Umbilical cord (tissue), 2 donors: Measurements from ENCODE around the gene KRTAP22-2. TPM values are rescaled to one million over a fixed set of nuclear protein-coding genes. Genes with fewer than 3 reads are reported as not detected.

ENCODE experiments used
- DNase-seq: peaks from one replicate; pipeline ENCODE4 v3.0.0-alpha.2; 2015; ENCODE audit warnings: low spot score
- total RNA-seq: library from RNA; depleted of rRNA; stranded (reverse); fragments of >200 nt; gene quantifications from one replicate; pipeline ENCODE4 v1.2.3, GENCODE V29; 2014; ENCODE audit warnings: low replicate concordance; ENCODE audit not compliant: insufficient read depth

KRTAP22-2 gene
- total RNA-seq, 1 donor from 2014 or later, result not detected

GRCh38 chr21:30563072-30563471, 27.1 kb downstream of the KRTAP22-2 start:
- peak; percentile 50 for DNase-seq

GRCh38 chr21:30561957-30562356, 28.2 kb downstream of the KRTAP22-2 start:
- DNase-seq, result peak; percentile 10

GRCh38 chr21:30561264-30561895, 28.8 kb downstream of the KRTAP22-2 start, which contains the start of gene KRTAP19-7:
KRTAP19-7 (minus strand) TSS chr21:30561314; CDS start chr21:30561289, 25 bp downstream.
- no peak for DNase-seq

GRCh38 chr21:30555095-30555494, 35.1 kb downstream of the KRTAP22-2 start:
- DNase-seq, result no peak

GRCh38 chr21:30552782-30553181, 37.4 kb downstream of the KRTAP22-2 start:
- DNase-seq, result no peak

GRCh38 chr21:30541764-30542163, 48.4 kb downstream of the KRTAP22-2 start, which contains the start of gene KRTAP19-6:
KRTAP19-6 (minus strand) TSS chr21:30541864; CDS start chr21:30541833, 31 bp downstream.
- DNase-seq, result no peak

Other genes starting within 250 kb of the KRTAP22-2 start
- not detected for gene KRTAP23-1, start 241.8 kb downstream of the KRTAP22-2 start, total RNA-seq
- 1.2 TPM for gene KRTAP13-2, start 218.1 kb downstream of the KRTAP22-2 start, total RNA-seq
- gene KRTAP13-1, start 194.4 kb downstream of the KRTAP22-2 start, total RNA-seq, result not detected
- gene KRTAP13-3, start 164.5 kb downstream of the KRTAP22-2 start, total RNA-seq, result not detected
- 3.4 TPM for gene KRTAP13-4, start 160.2 kb downstream of the KRTAP22-2 start, total RNA-seq
- gene KRTAP15-1, start 150.1 kb downstream of the KRTAP22-2 start, total RNA-seq, result 5.5 TPM
- not detected for gene KRTAP19-1, start 110.0 kb downstream of the KRTAP22-2 start, total RNA-seq
- gene KRTAP19-2, start 103.0 kb downstream of the KRTAP22-2 start, total RNA-seq, result 8.2 TPM
- gene KRTAP19-3, start 98.4 kb downstream of the KRTAP22-2 start, total RNA-seq, result not detected
- not detected for gene KRTAP19-4, start 93.2 kb downstream of the KRTAP22-2 start, total RNA-seq
- 13.0 TPM for gene KRTAP19-5, start 88.3 kb downstream of the KRTAP22-2 start, total RNA-seq
- gene KRTAP19-6, start 48.5 kb downstream of the KRTAP22-2 start, total RNA-seq, result not detected
- not detected for gene KRTAP19-7, start 29.1 kb downstream of the KRTAP22-2 start, total RNA-seq
- gene KRTAP6-3, start 2.0 kb upstream of the KRTAP22-2 start, total RNA-seq, result not detected
- gene KRTAP6-2, start 8.5 kb upstream of the KRTAP22-2 start, total RNA-seq, result not detected
- gene KRTAP22-1, start 10.7 kb upstream of the KRTAP22-2 start, total RNA-seq, result not detected
- not detected for gene KRTAP6-1, start 23.5 kb upstream of the KRTAP22-2 start, total RNA-seq
- gene KRTAP20-1, start 26.0 kb upstream of the KRTAP22-2 start, total RNA-seq, result 28.4 TPM
- not detected for gene KRTAP20-4, start 30.2 kb upstream of the KRTAP22-2 start, total RNA-seq
- gene KRTAP20-2, start 44.8 kb upstream of the KRTAP22-2 start, total RNA-seq, result 3.9 TPM
- not detected for gene KRTAP20-3, start 52.5 kb upstream of the KRTAP22-2 start, total RNA-seq
- not detected for gene KRTAP21-3, start 128.4 kb upstream of the KRTAP22-2 start, total RNA-seq
- gene KRTAP21-2, start 156.9 kb upstream of the KRTAP22-2 start, total RNA-seq, result not detected
- gene KRTAP21-1, start 165.0 kb upstream of the KRTAP22-2 start, total RNA-seq, result not detected
- gene KRTAP8-1, start 222.9 kb upstream of the KRTAP22-2 start, total RNA-seq, result not detected
- gene KRTAP7-1, start 239.4 kb upstream of the KRTAP22-2 start, total RNA-seq, result 10.1 TPM